Esophagus (tissue), 2 donors: ENCODE data around the gene OR5AR1. TPM values are rescaled to one million over a fixed set of nuclear protein-coding genes. Genes with fewer than 3 reads are reported as not detected.
"Not testable (repeated sequence)": the region's sequence is repeated elsewhere in the genome, so short reads cannot be mapped to it uniquely, and the experiment has no call there.

Experiments used
- H3K27ac ChIP-seq, 2 donors: one replicate each; pipeline ENCODE4 v1.5.1; 2013; ENCODE audit warnings: low read depth in 2 of 2, mild to moderate bottlenecking in 2 of 2, inconsistent platforms in 1 of 2, low read length in 1 of 2, moderate library complexity in 1 of 2
- H3K27me3 ChIP-seq, 2 donors: one replicate each; pipeline ENCODE4 v1.6.1; 2013; ENCODE audit warnings: low read length in 2 of 2, control low read depth in 1 of 2, mild to moderate bottlenecking in 1 of 2; ENCODE audit not compliant: insufficient read depth in 2 of 2, control insufficient read depth in 1 of 2
- H3K36me3 ChIP-seq, 2 donors: one replicate each; pipeline ENCODE4 v1.6.1; 2013; ENCODE audit warnings: low read length in 1 of 2; ENCODE audit not compliant: control insufficient read depth in 2 of 2, insufficient read depth in 2 of 2
- H3K4me1 ChIP-seq, 2 donors: one replicate each; pipeline ENCODE4 v1.6.1; 2013; ENCODE audit warnings: low read length in 1 of 2; ENCODE audit not compliant: control insufficient read depth in 2 of 2, insufficient read depth in 2 of 2
- H3K4me3 ChIP-seq, 2 donors: one replicate each; pipeline ENCODE4 v1.5.1; 2013; ENCODE audit warnings: low read length in 2 of 2, mild to moderate bottlenecking in 2 of 2, low read depth in 1 of 2, moderate library complexity in 1 of 2
- H3K9me3 ChIP-seq, 2 donors: one replicate each; pipeline ENCODE4 v1.6.1; 2013; ENCODE audit warnings: mild to moderate bottlenecking in 2 of 2, low read depth in 1 of 2, low read length in 1 of 2, moderate library complexity in 1 of 2; ENCODE audit not compliant: control insufficient read depth in 2 of 2, insufficient read depth in 1 of 2
- WGBS, 2 donors: extraction: QIAGEN DNeasy Blood & Tissue Kit; methylation state at CpG; one replicate each; pipeline ENCODE4 v1.1.7; 2013; 5-methylcytosine and 5-hydroxymethylcytosine counted together
- polyA plus RNA-seq, 2 donors: library from polyadenylated mRNA; stranded (reverse); fragments of 200-250 nt; gene quantifications; one replicate each; pipeline ENCODE4 v1.2.3, GENCODE V29; 2013
- donor health status: healthy with polysubstance abuse.
- donor health status: Bipolar disorder and iron deficiency.

OR5AR1 gene
- polyA plus RNA-seq, 2 donors, result not detected

- not testable (repeated sequence) for H3K27ac ChIP-seq, H3K4me1 ChIP-seq, H3K4me3 ChIP-seq, H3K27me3 ChIP-seq, H3K9me3 ChIP-seq, H3K36me3 ChIP-seq
- 81 to 89% methylated on average over 3 of the region's 3 CpGs for WGBS, 2 donors
Measured at GRCh38 chr11:56691179-56691578, 27.7 kb downstream of the OR5AR1 start.

GRCh38 chr11:56693428-56693827 is 29.9 kb downstream of the OR5AR1 start:
- WGBS, 2 donors, result 76 to 82% methylated on average over 2 of the region's 2 CpGs
- Histone ChIP-seq H3K36me3 (no peaks in the 10 kb centered on the region), H3K4me1 (no peaks in the 10 kb centered on the region), H3K4me3 (no peak overlapping the region), H3K27me3 (no peaks in the 10 kb centered on the region), H3K27ac (no peak overlapping the region), H3K9me3 (no peaks in the 10 kb centered on the region)

DNA sequence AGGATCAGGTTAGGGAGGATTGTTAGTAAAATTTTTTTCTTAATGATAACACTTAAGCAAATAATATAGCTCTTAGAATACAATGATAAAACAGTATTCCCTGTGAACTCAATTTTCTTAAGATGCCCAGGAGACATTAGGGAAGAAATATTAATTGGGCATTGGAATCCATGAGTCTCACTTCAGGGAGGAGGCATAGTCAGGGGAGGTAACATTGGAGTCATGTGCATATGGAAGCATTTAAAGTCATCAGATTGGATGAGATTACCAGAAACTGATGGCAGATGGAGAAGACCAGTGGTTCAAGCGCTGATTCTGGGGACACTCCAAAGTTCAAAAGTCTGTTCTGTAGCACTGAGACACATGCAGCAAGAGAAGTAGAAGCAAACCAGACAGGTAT is 35.3 kb downstream of the OR5AR1 start, which contains the start of gene OR9G1:
Gene OR9G1 (plus strand): TSS at position 301 of the 400 bp plus-strand sequence. CDS start 1,293 bp downstream, outside the sequence.
- H3K4me3 ChIP-seq, result no peak within 1 kb of the TSS
- 91 to 94% methylated on average over 1 of the region's 1 CpG for WGBS, 2 donors
- H3K36me3 ChIP-seq, result no peaks in the 10 kb centered on the region
- H3K27ac ChIP-seq, result no peak within 1 kb of the TSS
- no peaks in the 10 kb centered on the region for H3K4me1 ChIP-seq
- no peaks in the 10 kb centered on the region for H3K27me3 ChIP-seq
- no peaks in the 10 kb centered on the region for H3K9me3 ChIP-seq

DNA sequence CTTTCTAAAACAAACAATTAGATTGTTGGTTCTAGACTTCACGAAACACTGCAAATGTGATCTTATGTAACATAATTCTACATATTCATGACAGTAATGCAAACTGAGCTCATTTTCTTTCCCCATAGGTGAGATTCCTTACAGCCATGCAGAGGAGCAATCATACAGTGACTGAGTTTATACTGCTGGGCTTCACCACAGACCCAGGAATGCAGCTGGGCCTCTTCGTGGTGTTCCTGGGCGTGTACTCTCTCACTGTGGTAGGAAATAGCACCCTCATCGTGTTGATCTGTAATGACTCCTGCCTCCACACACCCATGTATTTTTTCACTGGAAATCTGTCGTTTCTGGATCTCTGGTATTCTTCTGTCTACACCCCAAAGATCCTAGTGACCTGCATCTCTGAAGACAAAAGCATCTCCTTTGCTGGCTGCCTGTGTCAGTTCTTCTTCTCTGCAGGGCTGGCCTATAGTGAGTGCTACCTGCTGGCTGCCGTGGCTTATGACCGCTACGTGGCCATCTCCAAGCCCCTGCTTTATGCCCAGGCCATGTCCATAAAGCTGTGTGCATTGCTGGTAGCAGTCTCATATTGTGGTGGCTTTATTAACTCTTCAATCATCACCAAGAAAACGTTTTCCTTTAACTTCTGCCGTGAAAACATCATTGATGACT is 36.9 kb downstream of the OR5AR1 start:
- H3K9me3 ChIP-seq, result no peaks in the 10 kb centered on the region
- H3K27me3 ChIP-seq, result no peaks in the 10 kb centered on the region
- no peak overlapping the region for H3K27ac ChIP-seq
- H3K4me3 ChIP-seq, result no peak overlapping the region
- H3K4me1 ChIP-seq, result no peaks in the 10 kb centered on the region
- H3K36me3 ChIP-seq, result no peaks in the 10 kb centered on the region
- 56 to 61% methylated on average over 10 of the region's 10 CpGs for WGBS, 2 donors

DNA sequence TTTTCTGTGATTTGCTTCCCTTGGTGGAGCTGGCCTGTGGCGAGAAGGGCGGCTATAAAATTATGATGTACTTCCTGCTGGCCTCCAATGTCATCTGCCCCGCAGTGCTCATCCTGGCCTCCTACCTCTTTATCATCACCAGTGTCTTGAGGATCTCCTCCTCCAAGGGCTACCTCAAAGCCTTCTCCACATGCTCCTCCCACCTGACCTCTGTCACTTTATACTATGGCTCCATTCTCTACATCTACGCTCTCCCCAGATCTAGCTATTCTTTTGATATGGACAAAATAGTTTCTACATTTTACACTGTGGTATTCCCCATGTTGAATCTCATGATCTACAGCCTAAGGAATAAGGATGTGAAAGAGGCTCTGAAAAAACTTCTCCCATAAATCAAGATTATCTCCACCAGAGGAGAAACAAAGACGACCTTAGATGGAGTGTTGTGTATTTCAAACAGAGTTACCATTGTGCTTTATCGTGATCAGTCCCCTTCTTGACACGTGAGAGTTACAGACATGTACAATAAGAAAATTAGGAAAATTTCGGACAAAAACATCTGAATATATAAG is 37.5 kb downstream of the OR5AR1 start:
- H3K9me3 ChIP-seq, result no peaks in the 10 kb centered on the region
- no peaks in the 10 kb centered on the region for H3K27me3 ChIP-seq
- H3K4me3 ChIP-seq, result no peak overlapping the region
- no peaks in the 10 kb centered on the region for H3K4me1 ChIP-seq
- H3K36me3 ChIP-seq, result no peaks in the 10 kb centered on the region
- no peak overlapping the region for H3K27ac ChIP-seq
- WGBS, 2 donors, result 68 to 69% methylated on average over 8 of the region's 8 CpGs

- 56 to 64% methylated on average over 1 of the region's 1 CpG for WGBS, 2 donors
- Histone ChIP-seq H3K9me3 (peaks cover 0 to 4% of the 10 kb centered on the region in 2 donors), H3K4me1 (no peaks in the 10 kb centered on the region), H3K27me3 (no peaks in the 10 kb centered on the region), H3K27ac (no peak overlapping the region), H3K4me3 (no peak overlapping the region), H3K36me3 (no peaks in the 10 kb centered on the region)
Measured at GRCh38 chr11:56705784-56706396, 42.4 kb downstream of the OR5AR1 start.

DNA sequence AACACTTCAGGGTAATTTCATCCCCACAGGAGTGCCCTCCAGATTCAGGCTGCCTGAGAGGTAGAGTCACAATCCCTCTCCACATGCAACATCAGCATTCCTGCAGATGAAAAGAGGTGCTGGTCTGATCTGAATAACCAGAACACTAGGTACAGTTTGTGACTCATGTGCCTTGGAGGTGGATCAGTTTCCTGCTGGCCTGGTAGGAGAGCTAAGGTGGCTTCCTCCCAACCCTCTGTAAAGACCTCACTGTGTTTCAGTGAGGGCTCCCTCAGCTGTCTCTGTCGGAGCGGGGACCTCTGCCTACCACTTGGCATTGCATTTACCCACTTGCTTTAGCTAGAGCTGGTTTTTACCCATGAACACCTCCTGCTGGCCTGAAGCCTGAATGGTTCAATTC is 43.0 kb downstream of the OR5AR1 start:
- no peaks in the 10 kb centered on the region for H3K4me1 ChIP-seq
- 88 to 94% methylated on average over 2 of the region's 2 CpGs for WGBS, 2 donors
- H3K4me3 ChIP-seq, result no peak overlapping the region
- H3K27ac ChIP-seq, result no peak overlapping the region
- H3K27me3 ChIP-seq, result no peaks in the 10 kb centered on the region
- H3K9me3 ChIP-seq, result peaks cover 0 to 4% of the 10 kb centered on the region in 2 donors
- no peaks in the 10 kb centered on the region for H3K36me3 ChIP-seq

DNA sequence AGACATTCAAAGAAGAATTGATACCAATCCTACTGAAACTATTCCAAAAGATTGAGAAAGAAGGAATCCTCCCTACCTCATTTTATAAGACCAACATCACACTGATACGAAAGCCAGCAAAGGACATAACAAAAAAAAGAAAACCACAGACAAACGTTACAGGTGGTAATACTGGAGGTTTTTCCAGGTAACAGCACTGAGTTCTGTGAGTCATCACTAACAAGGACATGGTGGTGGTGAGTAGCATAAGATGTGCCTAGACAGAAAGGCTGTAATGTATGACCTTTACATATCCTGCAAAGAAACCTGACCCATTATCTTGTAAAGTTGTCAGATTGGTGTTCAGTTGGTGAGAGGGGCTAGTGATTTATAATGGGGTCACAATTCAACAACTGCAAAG is 50.7 kb downstream of the OR5AR1 start:
- H3K4me1 ChIP-seq, result no peaks in the 10 kb centered on the region
- WGBS, 2 donors, result 63 to 74% methylated on average over 2 of the region's 2 CpGs

More for the DNA sequence above, 50.7 kb downstream of the OR5AR1 start:
- Histone ChIP-seq H3K4me3 (no peak overlapping the region), H3K9me3 (no peaks in the 10 kb centered on the region), H3K27me3 (no peaks in the 10 kb centered on the region), H3K36me3 (no peaks in the 10 kb centered on the region), H3K27ac (no peak overlapping the region)
